ENCODE measurements around the gene SH3BGRL3.

Gene SH3BGRL3

DNA sequence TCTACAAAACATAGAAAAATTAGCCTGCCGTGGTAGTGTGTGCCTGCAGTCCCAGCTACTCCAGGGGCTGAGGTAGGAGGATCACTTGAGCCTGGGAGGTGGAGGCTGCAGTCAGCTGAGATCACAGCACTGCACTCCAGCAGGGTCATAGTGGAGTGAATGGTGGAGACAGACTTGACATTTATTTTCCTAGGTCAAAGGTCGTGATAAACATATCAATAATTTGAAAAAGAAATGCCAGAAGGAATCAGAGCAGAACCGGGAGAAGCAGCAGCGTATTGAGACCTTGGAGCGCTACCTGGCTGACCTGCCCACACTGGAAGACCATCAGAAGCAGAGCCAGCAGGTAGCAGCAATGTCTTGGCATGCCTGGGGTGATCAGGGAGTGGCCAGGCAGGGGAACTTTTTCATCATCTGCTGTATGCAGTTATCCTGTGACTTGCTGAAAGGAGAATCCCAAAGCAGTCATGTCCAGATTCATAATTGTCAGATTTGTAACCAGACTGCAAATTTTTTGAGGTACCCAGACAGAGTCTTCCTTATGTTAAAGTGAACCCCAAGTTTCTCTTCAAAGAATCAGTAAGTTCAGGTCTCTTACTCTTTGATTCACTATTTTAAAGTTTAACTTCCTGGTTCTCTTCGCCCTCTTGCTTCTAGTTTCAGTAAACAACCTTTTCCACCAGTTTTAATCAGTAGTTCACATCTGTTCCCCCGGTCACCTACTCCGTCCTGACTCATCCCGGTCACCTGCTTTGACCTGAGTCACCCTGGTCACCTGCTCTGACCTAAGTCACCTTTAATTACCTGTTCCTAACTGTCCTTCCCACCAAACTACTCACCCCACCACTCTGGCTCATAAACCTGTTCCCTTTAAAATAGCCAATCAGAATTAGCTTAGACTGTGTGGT lies 11.3 kb upstream of the SH3BGRL3 start:
- H3K4me3 ChIP-seq (ENCODE audit: low read length) = no peak overlapping the region
- no peak for TF ChIP-seq ZNF274 (IDR thresholded peaks at IDR 0.05; ENCODE audit: low read depth, low read length)

DNA sequence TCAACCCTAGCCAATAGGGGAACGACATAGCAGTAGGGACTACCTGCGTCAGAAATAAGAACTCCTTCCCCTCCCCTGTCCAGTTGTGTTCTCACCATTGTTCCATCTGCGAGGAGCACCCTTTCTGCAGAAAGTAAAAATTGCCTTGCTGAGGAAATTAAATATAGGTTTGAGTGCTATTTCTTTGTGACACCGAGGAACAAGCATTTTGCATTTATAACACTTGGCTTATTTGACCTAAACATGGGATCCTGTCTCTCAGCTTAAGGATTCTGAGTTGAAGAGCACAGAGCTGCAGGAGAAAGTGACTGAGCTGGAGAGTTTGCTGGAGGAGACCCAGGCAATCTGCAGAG lies 10.7 kb upstream of the SH3BGRL3 start:
- no peak for TF ChIP-seq ZNF274 (IDR thresholded peaks at IDR 0.05; ENCODE audit: low read depth, low read length)
- no peak overlapping the region for H3K4me3 ChIP-seq (ENCODE audit: low read length)

DNA sequence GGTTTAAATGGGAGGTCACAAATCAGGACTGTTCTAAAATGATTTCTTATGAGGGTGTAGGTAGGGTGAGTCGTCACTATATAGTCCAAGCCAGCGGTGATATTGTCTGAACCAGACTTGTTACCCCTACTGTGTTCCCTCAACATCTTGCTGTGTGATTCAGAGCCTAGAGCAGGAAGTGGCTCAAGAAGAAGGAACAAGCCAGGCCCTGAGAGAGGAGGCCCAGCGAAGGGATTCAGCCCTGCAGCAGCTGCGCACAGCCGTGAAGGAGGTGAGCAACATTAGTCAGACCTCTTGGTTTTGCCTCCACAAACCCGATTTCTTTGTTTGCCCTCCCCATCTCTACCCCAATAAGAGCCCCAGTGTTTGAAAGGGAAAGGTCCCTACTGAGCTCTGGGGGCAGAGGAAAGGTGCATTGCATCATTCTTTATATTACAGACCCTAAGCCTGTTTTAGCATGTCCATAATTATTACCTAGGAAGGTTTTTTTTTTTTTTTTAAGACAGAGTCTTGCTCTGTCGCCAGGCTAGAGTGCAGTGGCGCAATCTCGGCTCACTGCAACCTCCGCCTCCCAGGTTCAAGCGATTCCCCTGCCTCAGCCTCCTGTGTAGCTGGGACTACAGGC lies 5.0 kb upstream of the SH3BGRL3 start:
- no peak for TF ChIP-seq ZNF274 (IDR thresholded peaks at IDR 0.05; ENCODE audit: low read depth, low read length)
- H3K4me3 ChIP-seq (ENCODE audit: low read length) = no peak overlapping the region

DNA sequence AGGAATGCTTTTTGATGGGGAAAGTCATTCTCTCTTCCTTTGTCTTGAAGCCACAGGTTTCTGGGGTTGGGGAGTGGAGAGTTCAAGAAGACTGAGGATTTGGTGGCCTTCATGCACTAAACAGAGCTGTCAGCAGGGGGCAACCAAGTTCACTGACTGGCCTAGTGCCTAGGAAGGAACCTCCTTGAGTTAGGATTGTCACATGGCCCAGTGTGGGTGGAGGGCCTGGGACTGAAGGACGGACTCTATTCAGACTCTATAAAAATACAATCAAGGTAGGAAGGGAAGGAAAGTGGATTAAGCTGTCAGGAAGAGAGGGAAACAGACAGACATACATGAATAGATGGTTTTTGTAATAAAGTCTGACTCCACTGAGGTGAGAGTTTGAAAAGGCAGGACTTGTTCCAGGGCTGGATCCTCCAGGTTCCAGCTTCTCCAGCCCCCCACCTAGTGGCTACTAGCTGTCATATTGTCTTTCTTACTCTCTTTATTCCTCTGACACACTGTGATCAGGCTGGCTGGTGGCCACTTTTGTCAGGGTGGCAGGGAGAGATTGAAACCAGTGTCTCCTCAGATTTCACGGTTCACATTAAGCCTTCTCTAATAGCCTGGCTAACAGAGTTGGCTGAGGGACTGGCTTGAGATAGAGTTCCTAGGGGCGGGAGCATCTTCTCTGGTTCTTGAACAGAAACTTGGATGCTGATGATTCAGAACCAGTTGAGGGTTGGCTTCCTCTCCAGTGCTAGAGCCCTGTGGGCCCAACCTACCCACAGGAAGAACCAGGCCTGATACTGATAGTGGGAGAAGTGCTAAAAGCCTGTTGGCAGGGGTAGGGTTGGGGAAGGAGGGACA lies 4.1 kb upstream of the SH3BGRL3 start:
- TF ChIP-seq ZNF274 (IDR thresholded peaks at IDR 0.05; ENCODE audit: low read depth, low read length) = no peak
- no peak overlapping the region for H3K4me3 ChIP-seq (ENCODE audit: low read length)

DNA sequence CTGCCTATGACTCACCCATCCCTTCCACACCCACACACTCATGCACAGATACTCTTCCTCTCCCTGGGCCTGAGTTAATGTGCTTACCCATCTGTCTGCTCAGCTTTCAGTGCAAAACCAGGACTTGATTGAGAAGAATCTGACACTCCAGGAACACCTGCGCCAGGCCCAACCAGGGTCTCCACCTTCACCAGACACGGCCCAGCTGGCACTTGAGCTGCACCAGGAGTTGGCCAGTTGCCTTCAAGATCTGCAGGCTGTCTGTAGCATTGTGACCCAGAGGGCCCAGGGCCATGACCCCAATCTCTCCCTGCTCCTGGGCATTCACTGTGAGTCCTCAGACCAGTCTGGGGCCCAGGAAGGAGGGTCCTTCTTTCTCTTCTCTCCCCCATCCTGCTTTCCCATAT lies 3.5 kb upstream of the SH3BGRL3 start:
- no peak overlapping the region for H3K4me3 ChIP-seq (ENCODE audit: low read length)
- TF ChIP-seq ZNF274 (IDR thresholded peaks at IDR 0.05; ENCODE audit: low read depth, low read length) = no peak

DNA sequence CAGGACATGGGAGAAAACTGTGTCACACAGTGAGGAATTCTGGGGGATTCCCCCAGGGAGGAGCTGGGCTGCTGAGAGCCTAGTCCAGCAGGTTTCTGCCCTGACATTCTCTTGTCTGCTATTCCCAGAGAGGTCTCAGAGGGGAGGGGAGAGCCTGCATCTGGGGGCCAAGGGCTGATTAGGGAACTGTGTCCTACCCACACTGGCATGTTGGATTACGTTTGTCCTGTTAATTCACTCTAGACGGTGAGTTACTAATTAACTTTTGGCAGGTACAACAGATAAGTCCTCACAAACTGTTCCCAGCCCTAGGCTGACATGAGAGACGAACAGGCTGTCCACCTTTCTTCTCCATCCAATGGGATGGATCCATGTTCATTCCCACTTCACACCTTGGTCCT lies 2.6 kb upstream of the SH3BGRL3 start:
- TF ChIP-seq ZNF274 (IDR thresholded peaks at IDR 0.05; ENCODE audit: low read depth, low read length) = no peak
- no peak overlapping the region for H3K4me3 ChIP-seq (ENCODE audit: low read length)

DNA sequence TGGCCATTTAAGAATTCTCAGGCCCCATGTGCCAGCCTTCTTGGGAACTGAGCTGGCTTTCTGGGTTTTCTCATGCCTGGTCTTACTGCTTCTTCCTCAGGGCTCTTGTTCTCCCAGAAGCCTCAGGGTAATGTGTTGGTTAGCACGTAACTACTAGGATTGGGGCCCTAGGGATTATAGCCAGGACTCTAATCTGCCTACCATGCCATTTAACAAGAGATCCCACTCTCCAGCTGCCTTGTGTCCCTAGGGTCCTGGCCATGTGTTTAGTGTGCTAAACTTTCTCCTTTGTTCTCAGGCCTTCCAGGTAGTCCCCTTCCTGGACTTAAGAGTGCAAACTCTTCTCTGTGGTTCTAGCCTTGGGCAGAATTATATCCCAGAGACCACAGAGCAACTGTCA lies 2.2 kb upstream of the SH3BGRL3 start:
- H3K4me3 ChIP-seq (ENCODE audit: low read length) = no peak overlapping the region
- no peak for TF ChIP-seq ZNF274 (IDR thresholded peaks at IDR 0.05; ENCODE audit: low read depth, low read length)

DNA sequence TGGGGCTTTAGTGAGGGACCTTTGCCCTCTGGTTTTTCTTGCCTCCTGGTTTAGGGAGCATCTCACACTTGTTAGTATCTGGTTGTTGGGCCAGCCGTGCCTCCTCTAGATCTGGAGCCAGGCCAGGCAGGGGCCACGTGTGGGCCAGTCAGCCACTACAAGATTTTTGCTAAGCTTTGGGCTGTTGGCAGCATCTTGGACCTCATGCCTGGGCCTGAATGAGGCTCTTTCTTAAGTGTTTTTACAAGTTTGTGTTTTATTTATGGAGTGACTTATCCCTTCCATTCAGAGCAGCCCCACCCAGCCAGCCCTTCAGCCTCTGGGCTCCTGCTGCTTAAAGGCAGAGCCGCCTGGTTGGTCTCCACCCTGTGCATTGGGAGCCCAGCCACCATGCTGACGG lies 1.6 kb upstream of the SH3BGRL3 start:
- H3K4me3 ChIP-seq (ENCODE audit: low read length) = no peak overlapping the region
- no peak for TF ChIP-seq ZNF274 (IDR thresholded peaks at IDR 0.05; ENCODE audit: low read depth, low read length)

DNA sequence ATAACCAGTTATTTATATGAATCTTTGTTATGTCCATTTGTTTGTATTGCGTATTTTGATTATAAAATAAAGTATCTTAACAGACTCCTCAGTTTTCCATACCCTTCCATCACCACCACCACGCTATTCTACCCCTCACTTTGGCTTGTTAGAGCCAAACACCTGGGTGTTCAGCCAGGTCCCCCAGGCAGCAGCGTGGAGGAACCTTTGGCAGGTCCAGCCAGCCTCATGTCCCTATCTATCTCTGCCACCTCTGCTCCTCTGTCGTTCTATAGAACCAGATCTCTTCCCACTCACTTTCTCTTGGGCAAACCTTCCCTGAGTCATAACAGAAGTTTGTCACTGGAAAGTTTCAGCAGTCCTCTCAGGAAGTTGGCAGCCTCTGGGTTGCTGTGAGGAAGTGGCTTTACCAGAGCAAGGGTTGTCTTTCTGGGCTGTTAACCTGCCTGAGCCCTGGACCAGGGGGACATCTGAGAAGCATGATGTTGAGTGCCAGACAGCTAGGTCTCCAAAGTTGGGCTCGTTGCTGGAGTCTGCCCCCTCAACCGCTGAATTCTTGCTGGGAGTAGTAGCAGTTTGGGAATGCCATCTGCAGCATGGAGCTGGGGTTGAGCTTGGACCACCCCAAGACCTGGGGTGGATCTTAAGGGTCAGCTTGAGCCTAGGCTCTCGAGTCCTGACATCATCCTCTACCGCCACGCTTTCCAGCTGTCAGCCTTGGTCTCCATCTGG lies 996 bp upstream of the SH3BGRL3 start:
- no peak for TF ChIP-seq ZNF274 (IDR thresholded peaks at IDR 0.05; ENCODE audit: low read depth, low read length)
- H3K4me3 ChIP-seq (ENCODE audit: low read length) = peak overlapping the region; percentile 85; the same call in 1 of the 2 replicates

DNA sequence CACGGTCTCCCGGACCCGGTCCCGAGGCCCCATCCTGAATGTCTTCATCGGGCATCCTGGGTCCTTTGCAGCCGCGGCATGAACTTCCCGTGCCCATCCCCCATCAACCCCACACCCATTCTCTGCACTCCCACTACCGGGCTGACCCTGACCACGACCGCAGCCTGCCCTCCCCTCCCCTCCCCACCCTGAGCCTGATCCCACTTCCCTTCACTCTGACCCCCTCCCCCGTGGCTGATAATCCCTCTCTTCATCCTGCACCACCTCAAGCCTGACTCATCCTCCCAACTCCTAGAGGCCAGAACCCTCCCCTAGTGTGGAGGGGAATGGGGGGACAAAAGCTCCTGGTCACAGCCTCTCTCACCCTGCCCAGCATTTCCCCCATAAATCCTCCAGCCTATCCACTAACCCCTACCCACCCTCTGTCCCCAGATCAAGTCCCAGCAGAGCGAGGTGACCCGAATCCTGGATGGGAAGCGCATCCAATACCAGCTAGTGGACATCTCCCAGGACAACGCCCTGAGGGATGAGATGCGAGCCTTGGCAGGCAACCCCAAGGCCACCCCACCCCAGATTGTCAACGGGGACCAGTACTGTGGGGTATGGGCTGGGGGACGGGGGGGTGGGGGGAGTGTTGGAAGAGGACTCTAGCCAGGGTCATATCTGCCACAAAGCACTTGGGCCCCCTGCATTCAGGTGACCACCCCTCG lies 602 bp downstream of the SH3BGRL3 start:
- no peak for TF ChIP-seq ZNF274 (IDR thresholded peaks at IDR 0.05; ENCODE audit: low read depth, low read length)
- peak overlapping the region; percentile 85 for H3K4me3 ChIP-seq (ENCODE audit: low read length)

DNA sequence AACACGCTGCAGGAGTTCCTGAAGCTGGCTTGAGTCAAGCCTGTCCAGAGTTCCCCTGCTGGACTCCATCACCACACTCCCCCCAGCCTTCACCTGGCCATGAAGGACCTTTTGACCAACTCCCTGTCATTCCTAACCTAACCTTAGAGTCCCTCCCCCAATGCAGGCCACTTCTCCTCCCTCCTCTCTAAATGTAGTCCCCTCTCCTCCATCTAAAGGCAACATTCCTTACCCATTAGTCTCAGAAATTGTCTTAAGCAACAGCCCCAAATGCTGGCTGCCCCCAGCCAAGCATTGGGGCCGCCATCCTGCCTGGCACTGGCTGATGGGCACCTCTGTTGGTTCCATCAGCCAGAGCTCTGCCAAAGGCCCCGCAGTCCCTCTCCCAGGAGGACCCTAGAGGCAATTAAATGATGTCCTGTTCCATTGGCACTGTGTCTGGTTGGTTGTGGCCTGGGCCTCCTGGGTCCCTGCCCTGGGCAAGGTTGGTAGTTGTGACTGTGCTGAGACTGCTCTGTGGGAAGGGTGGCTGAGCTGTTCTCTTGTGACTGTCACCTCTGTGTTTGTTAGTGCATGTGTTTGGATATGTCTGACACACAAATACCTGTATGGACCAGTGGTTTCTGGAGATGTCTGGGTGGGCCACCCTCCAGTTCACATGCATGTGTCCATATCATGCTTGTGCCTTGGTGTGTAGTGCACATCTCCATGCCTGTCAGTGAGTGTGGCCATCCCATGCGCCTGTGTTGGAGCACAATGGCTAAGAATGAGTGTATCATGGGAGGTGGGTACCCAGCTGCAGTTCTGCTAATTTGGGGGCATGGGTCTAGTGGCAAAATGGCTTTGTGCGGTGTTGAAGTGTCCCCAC lies 1.4 kb downstream of the SH3BGRL3 start:
- no peak for TF ChIP-seq ZNF274 (IDR thresholded peaks at IDR 0.05; ENCODE audit: low read depth, low read length)
- H3K4me3 ChIP-seq (ENCODE audit: low read length) = no peak overlapping the region

DNA sequence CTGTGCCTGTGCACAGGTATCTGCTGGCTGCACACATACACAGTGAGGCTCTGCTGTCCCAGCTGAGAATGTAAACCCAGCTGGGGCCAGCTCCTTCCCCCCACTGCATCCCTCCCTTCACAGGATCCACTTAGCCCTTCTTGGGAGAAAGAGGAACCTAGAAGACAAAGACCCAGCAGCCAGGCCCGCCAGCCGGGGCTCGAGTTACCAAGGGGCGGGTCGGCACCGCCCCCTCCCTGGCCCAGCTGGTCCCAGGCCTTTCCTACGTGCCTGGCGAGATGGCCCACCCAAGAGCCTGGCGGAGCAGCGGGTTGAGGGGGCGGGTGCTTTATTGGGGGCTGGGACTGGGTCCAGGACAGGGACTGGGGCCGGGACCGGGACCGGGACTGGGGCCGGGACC lies 2.1 kb downstream of the SH3BGRL3 start:
- TF ChIP-seq ZNF274 (IDR thresholded peaks at IDR 0.05; ENCODE audit: low read depth, low read length) = no peak
- no peak overlapping the region for H3K4me3 ChIP-seq (ENCODE audit: low read length)
